ENCODE results near the gene CIAO2A.

- TF ChIP-seq CTCF (IDR thresholded peaks at IDR 0.05; ENCODE audit: borderline replicate concordance, extremely low read depth, low read length, poor library complexity, severe bottlenecking) (no peak), EZH2 (IDR thresholded peaks at IDR 0.05; ENCODE audit: borderline replicate concordance, low read depth, low read length, severe bottlenecking) (no peak)
Measured at GRCh38 chr15:64044300-64045100, 49.1 kb downstream of the CIAO2A start.
